Bronchial epithelial cell (primary cell): ENCODE results near the gene ENOX2. TPM values are rescaled to one million over a fixed set of nuclear protein-coding genes. Genes with fewer than 3 reads are reported as not detected.

Experiments
- DNase-seq: peaks from one replicate; pipeline ENCODE4 v3.0.0-alpha.2; 2010; ENCODE audit warnings: low read depth
- FAIRE-seq: peaks from 2 replicates; lab custom pipeline; 2011; peaks lifted over from hg19 to GRCh38; lab: Jason Lieb, UNC
- H3K27me3 ChIP-seq: 2 replicates; pipeline ENCODE4 v1.5.1; 2011; ENCODE audit warnings: low read length; ENCODE audit not compliant: control insufficient read depth, insufficient read depth
- H3K36me3 ChIP-seq: 2 replicates; pipeline ENCODE4 v1.5.1; 2011; ENCODE audit warnings: low read length; ENCODE audit not compliant: control insufficient read depth, insufficient read depth
- H3K4me3 ChIP-seq: 2 replicates; pipeline ENCODE4 v1.5.1; 2011; ENCODE audit warnings: mild to moderate bottlenecking, low read depth, low read length, control low read depth
- total RNA-seq: library from RNA; depleted of rRNA; stranded (reverse); fragments of >200 nt; gene quantifications from 2 replicates; pipeline ENCODE4 v1.2.1, GENCODE V29; 2014
- TF ChIP-seq, protein P1 (sequence below): IDR thresholded peaks from 2 replicates; pipeline ENCODE4 v1.5.1; 2011; ENCODE audit warnings: mild to moderate bottlenecking, moderate library complexity, low read length, control low read depth, inconsistent platforms; ENCODE audit not compliant: insufficient read depth, severe bottlenecking

ENOX2 gene
- total RNA-seq, 1 donor from 2014 or later: 13.2 TPM

DNA sequence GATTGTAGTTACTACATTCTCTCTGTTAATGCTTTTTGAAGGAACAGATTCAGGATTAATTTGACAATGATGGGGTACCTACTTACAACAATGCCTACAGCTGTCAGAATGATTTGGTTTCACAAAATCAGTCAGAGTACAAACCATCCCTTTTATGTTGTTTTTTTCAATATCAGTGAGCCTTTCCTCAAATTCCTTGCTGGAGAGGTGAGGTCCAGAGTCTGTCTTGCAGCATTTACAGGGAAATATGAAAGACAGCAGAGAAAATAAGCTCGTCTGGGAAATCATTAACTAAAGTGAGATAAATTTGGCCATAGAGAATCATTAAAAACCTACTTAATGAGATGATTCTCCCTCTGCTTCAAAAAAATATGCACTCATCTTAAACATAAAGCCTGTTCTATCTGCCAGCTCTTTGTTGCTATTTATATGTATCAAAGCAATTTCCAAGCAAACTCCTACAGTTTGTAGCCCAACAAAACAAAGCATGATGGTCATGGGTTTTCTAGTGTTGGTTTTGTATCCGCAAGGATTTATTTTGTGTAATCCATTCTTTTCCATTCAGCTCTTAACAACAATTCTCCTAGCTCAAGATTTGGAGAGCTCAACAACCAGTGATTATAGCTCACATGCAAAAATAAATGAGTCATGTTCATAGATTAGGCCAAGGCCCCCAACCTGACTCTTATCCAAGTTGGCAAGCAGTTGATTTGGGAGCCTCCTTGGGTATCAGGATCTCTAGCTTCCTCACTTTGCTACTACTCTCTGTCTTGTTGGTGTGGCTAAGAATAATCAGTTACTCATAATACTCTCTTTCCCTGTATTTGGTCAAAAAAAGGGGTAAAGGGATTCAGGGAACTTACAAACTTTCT lies 222.6 kb downstream of the ENOX2 start:
- DNase-seq (no peak), FAIRE-seq (no peak)
- no peak overlapping the region for H3K4me3 ChIP-seq
- H3K36me3 ChIP-seq: no peaks in the 10 kb centered on the region
- no peaks in the 10 kb centered on the region for H3K27me3 ChIP-seq
- TF ChIP-seq, protein P1, sequence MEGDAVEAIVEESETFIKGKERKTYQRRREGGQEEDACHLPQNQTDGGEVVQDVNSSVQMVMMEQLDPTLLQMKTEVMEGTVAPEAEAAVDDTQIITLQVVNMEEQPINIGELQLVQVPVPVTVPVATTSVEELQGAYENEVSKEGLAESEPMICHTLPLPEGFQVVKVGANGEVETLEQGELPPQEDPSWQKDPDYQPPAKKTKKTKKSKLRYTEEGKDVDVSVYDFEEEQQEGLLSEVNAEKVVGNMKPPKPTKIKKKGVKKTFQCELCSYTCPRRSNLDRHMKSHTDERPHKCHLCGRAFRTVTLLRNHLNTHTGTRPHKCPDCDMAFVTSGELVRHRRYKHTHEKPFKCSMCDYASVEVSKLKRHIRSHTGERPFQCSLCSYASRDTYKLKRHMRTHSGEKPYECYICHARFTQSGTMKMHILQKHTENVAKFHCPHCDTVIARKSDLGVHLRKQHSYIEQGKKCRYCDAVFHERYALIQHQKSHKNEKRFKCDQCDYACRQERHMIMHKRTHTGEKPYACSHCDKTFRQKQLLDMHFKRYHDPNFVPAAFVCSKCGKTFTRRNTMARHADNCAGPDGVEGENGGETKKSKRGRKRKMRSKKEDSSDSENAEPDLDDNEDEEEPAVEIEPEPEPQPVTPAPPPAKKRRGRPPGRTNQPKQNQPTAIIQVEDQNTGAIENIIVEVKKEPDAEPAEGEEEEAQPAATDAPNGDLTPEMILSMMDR: no peak

DNA sequence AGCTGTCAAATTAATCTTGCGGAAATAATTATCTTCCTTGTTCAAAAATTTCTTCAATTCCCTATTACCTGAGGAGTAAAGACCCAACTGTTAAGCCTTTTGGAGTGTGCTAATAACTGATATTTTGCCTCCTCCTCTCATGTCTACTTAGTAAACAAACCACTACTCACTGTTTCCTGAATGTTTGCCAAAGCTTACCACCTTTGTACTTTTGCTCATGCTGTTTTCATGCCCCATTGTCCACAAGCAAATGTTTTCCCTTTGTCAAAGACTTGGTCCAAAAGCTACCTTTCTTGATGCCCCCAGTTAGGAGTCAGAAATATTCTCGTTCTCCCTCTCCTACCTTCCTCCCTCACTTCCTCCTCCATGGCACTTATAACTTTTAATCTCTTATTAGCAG lies 226.1 kb downstream of the ENOX2 start:
- Histone ChIP-seq H3K27me3 (no peaks in the 10 kb centered on the region), H3K36me3 (no peaks in the 10 kb centered on the region), H3K4me3 (no peak overlapping the region)
- no peak for DNase-seq
- FAIRE-seq: no peak
- TF ChIP-seq, protein P1: no peak

DNA sequence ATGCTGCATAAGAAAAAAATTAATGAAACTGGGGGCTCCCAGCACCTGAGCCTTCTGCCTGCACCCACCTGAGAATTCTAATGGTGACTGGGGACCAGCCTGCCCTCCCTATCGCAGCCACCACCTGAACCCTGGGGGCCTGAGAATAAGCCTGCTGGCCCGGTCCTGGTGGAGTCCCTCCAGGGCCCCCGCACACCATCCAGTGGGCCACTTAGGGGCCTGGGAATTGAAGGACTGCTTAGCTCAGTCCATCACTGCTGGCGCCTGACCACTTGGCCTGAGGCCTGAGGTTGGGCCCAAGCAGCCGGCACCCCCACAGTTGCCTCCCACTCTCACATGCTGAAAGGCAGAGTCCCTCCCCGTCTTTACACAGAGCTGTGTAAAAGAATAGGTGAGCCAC lies 230.8 kb downstream of the ENOX2 start:
- FAIRE-seq (no peak), DNase-seq (no peak)

DNA sequence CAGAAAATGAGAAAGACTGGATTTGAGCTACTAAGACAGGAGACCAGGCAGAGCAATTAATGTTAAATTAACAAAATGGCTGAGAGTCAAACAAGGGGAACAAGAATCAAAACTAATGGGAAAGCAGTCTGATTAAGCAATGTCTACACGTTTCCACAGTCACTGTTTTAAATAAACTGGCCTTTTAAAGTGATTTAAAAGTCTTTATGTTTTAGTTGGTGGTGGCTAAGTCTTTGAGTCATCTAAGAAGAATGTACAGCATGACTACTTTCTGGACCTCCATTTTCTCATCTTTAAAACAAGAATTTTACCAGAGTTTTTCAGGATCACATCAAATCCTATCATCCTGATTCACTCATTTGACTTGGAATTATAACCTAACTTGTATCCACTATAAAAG lies 233.8 kb downstream of the ENOX2 start:
- no peaks in the 10 kb centered on the region for H3K27me3 ChIP-seq
- FAIRE-seq (no peak), DNase-seq (no peak)
- H3K36me3 ChIP-seq: peaks cover 2% of the 10 kb centered on the region
- H3K4me3 ChIP-seq: no peak overlapping the region
- TF ChIP-seq, protein P1: no peak

More for the DNA sequence above, 230.8 kb downstream of the ENOX2 start:
- Histone ChIP-seq H3K4me3 (no peak overlapping the region), H3K27me3 (no peaks in the 10 kb centered on the region), H3K36me3 (peaks cover 2% of the 10 kb centered on the region)
- TF ChIP-seq, protein P1: no peak

DNA sequence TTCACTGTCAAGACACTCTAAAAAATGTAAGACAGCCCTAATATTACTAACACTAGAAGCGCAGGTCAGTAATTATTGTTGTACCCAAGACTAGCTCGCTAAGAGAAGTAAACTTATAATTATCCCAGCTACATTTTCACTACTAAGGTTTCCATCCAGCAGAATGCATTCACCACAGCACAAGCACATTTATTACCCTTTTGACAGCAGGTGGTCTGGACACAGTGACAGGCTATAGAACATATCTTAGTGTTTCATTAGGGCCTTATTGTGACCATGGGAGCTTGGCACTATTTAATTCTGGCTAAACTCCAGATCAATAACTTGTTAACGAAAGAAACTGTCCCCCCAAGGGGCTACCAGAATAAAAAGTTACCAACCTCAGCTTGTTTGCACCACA lies 237.7 kb downstream of the ENOX2 start:
- Histone ChIP-seq H3K27me3 (no peaks in the 10 kb centered on the region), H3K4me3 (no peak overlapping the region), H3K36me3 (peaks cover 2% of the 10 kb centered on the region)
- TF ChIP-seq, protein P1: no peak
- FAIRE-seq: no peak
- DNase-seq: no peak
